Left ventricle myocardium inferior (tissue), 1 donor: ENCODE results near the gene NKIRAS2. TPM values are rescaled to one million over a fixed set of nuclear protein-coding genes. Genes with fewer than 3 reads are reported as not detected.
A peak's percentile ranks its signal among the peaks of the same experiment; 100 is the strongest.

Source experiments
- DNase-seq: peaks from one replicate; pipeline ENCODE4 v3.0.0-alpha.2; 2020
- H3K27ac ChIP-seq: fragments of 200-600 bp; replicated peaks from 2 replicates; pipeline ENCODE4 v1.8.0; 2021
- H3K27me3 ChIP-seq: fragments of 200-600 bp; 2 replicates; pipeline ENCODE4 v1.8.0; 2021; ENCODE audit warnings: low read depth
- H3K36me3 ChIP-seq: fragments of 200-600 bp; 2 replicates; pipeline ENCODE4 v1.8.0; 2021
- H3K4me1 ChIP-seq: fragments of 200-600 bp; 2 replicates; pipeline ENCODE4 v1.8.0; 2021
- H3K4me3 ChIP-seq: fragments of 200-600 bp; 2 replicates; pipeline ENCODE4 v1.8.0; 2021; ENCODE audit warnings: mild to moderate bottlenecking, moderate library complexity
- H3K9me3 ChIP-seq: fragments of 200-600 bp; replicated peaks from 2 replicates; pipeline ENCODE4 v1.8.0; 2021
- CTCF ChIP-seq: fragments of 200-600 bp; IDR thresholded peaks from 2 replicates; pipeline ENCODE4 v1.8.0; 2021; ENCODE audit warnings: antibody characterized with exemption, mild to moderate bottlenecking, borderline replicate concordance
- intact Hi-C: fragments of 100-400 bp; cut with micrococcal nuclease; formaldehyde crosslinking; loops from one replicate; pipeline ENCODE4 v1.11.0; 2022
- total RNA-seq: library from RNA; stranded (reverse); fragmentation: NEBNext Ultra II Directional; extraction: Animal tissue kit (Norgen Biotek cat#: 25700); gene quantifications from one replicate; pipeline ENCODE4 v1.2.1, GENCODE V29; 2021
- donor health status: DM: no; HTN: yes; CAD: no; lungs with severe emphysema.

Gene NKIRAS2
- total RNA-seq, 1 donor from 2014 or later, result 50.9 TPM

- no peak for TF ChIP-seq CTCF
- no peak for DNase-seq
- no peaks in the 10 kb centered on the region for H3K9me3 ChIP-seq
Measured at GRCh38 chr17:41998497-41998896, 21.4 kb upstream of the NKIRAS2 start.

GRCh38 chr17:42000413-42001133, 19.3 kb upstream of the NKIRAS2 start:
- no peak overlapping the region for H3K4me3 ChIP-seq
- peak overlapping the region; percentile 46 for H3K27ac ChIP-seq

More at GRCh38 chr17:41998497-41998896, 21.4 kb upstream of the NKIRAS2 start:
- Histone ChIP-seq H3K27me3 (no peaks in the 10 kb centered on the region), H3K4me3 (no peak overlapping the region), H3K36me3 (peaks cover 96% of the 10 kb centered on the region), H3K27ac (no peak overlapping the region), H3K4me1 (peaks cover 35% of the 10 kb centered on the region)
- intact Hi-C loops, result no loop called here

GRCh38 chr17:42001729-42002128, 18.2 kb upstream of the NKIRAS2 start:
- DNase-seq, result no peak
- intact Hi-C loops, result no loop called here
- Histone ChIP-seq H3K36me3 (peaks cover 64% of the 10 kb centered on the region), H3K27me3 (no peaks in the 10 kb centered on the region), H3K4me1 (peaks cover 65% of the 10 kb centered on the region), H3K27ac (no peak overlapping the region), H3K9me3 (no peaks in the 10 kb centered on the region), H3K4me3 (no peak overlapping the region)
- TF ChIP-seq CTCF, result no peak

More at GRCh38 chr17:42000413-42001133, 19.3 kb upstream of the NKIRAS2 start:
- Histone ChIP-seq H3K9me3 (no peaks in the 10 kb centered on the region), H3K36me3 (peaks cover 75% of the 10 kb centered on the region), H3K27me3 (no peaks in the 10 kb centered on the region), H3K4me1 (peaks cover 54% of the 10 kb centered on the region)
- DNase-seq, result no peak
- no peak for TF ChIP-seq CTCF
- intact Hi-C loops, result no loop called here

- Histone ChIP-seq H3K9me3 (no peaks in the 10 kb centered on the region), H3K27ac (no peak overlapping the region), H3K4me1 (peaks cover 71% of the 10 kb centered on the region), H3K36me3 (peaks cover 58% of the 10 kb centered on the region), H3K4me3 (no peak overlapping the region), H3K27me3 (no peaks in the 10 kb centered on the region)
- intact Hi-C loops, result no loop called here
- no peak for DNase-seq
- no peak for TF ChIP-seq CTCF
Measured at GRCh38 chr17:42002175-42002791, 17.6 kb upstream of the NKIRAS2 start.

GRCh38 chr17:42002792-42003301, 17.0 kb upstream of the NKIRAS2 start:
- H3K4me3 ChIP-seq, result no peak overlapping the region
- DNase-seq, result no peak
- H3K4me1 ChIP-seq, result peaks cover 77% of the 10 kb centered on the region
- H3K27ac ChIP-seq, result no peak overlapping the region
- H3K27me3 ChIP-seq, result no peaks in the 10 kb centered on the region
- no peak for TF ChIP-seq CTCF
- H3K9me3 ChIP-seq, result no peaks in the 10 kb centered on the region
- intact Hi-C loops, result no loop called here
- peaks cover 52% of the 10 kb centered on the region for H3K36me3 ChIP-seq
